Trophoblast cell (in vitro differentiated cells and primary cell): ENCODE results near the gene HADHA.

ENCODE experiments used
- DNase-seq, 2 donors: peaks; one replicate each; pipeline ENCODE4 v3.0.0-alpha.2; 2016
- H2AFZ ChIP-seq: 2 replicates; pipeline ENCODE4 v1.6.1; 2013; ENCODE audit warnings: low read length, moderate library complexity, mild to moderate bottlenecking; ENCODE audit not compliant: insufficient read depth, poor library complexity
- H2AK5ac ChIP-seq: 2 replicates; pipeline ENCODE4 v1.6.1; 2013; ENCODE audit warnings: mild to moderate bottlenecking, low read length
- H2BK120ac ChIP-seq: 2 replicates; pipeline ENCODE4 v1.6.1; 2013; ENCODE audit warnings: low read length, mild to moderate bottlenecking, moderate library complexity; ENCODE audit not compliant: insufficient read depth, poor library complexity
- H2BK12ac ChIP-seq: 2 replicates; pipeline ENCODE4 v1.6.1; 2013; ENCODE audit warnings: mild to moderate bottlenecking, low read length, moderate library complexity
- H2BK5ac ChIP-seq: 2 replicates; pipeline ENCODE4 v1.6.1; 2013; ENCODE audit warnings: low read length, low read depth, moderate library complexity, mild to moderate bottlenecking; ENCODE audit not compliant: poor library complexity
- H3K14ac ChIP-seq: 2 replicates; pipeline ENCODE4 v1.6.1; 2013; ENCODE audit warnings: mild to moderate bottlenecking, low read length
- H3K18ac ChIP-seq: 2 replicates; pipeline ENCODE4 v1.6.1; 2013; ENCODE audit warnings: mild to moderate bottlenecking, low read length
- H3K23ac ChIP-seq: 2 replicates; pipeline ENCODE4 v1.6.1; 2013; ENCODE audit warnings: low read length
- H3K27ac ChIP-seq: 2 replicates; pipeline ENCODE4 v1.5.1; 2013; ENCODE audit warnings: low read depth, mild to moderate bottlenecking, inconsistent platforms, low read length, moderate library complexity
- H3K27me3 ChIP-seq: 2 replicates; pipeline ENCODE4 v1.6.1; 2013; ENCODE audit warnings: inconsistent platforms, mild to moderate bottlenecking, low read length, moderate library complexity; ENCODE audit not compliant: insufficient read depth
- H3K36me3 ChIP-seq, 2 experiments: 1 replicate in 1 of 2; 2 replicates in 1 of 2; pipeline ENCODE4 v1.6.1; 2013; ENCODE audit warnings: low read length in 2 of 2, mild to moderate bottlenecking in 2 of 2, moderate library complexity in 1 of 2; ENCODE audit not compliant: insufficient read depth in 2 of 2, control insufficient read depth in 1 of 2
- H3K4ac ChIP-seq: 2 replicates; pipeline ENCODE4 v1.6.1; 2013; ENCODE audit warnings: low read depth, mild to moderate bottlenecking, low read length, moderate library complexity
- H3K4me1 ChIP-seq, 2 experiments: 1 replicate in 1 of 2; 2 replicates in 1 of 2; pipeline ENCODE4 v1.6.1; 2013; ENCODE audit warnings: low read length in 2 of 2, mild to moderate bottlenecking in 2 of 2, moderate library complexity in 1 of 2; ENCODE audit not compliant: insufficient read depth in 2 of 2, control insufficient read depth in 1 of 2
- H3K4me2 ChIP-seq: 2 replicates; pipeline ENCODE4 v1.6.1; 2013; ENCODE audit warnings: inconsistent platforms, mild to moderate bottlenecking, low read length, moderate library complexity
- H3K4me3 ChIP-seq: 2 replicates; pipeline ENCODE4 v1.5.1; 2013; ENCODE audit warnings: mild to moderate bottlenecking, low read depth, low read length, inconsistent platforms
- H3K79me1 ChIP-seq: one replicate; pipeline ENCODE4 v1.6.1; 2013; ENCODE audit warnings: low read length
- H3K79me2 ChIP-seq: 2 replicates; pipeline ENCODE4 v1.6.1; 2013; ENCODE audit warnings: low read length, mild to moderate bottlenecking; ENCODE audit not compliant: control insufficient read depth, insufficient read depth, poor library complexity
- H3K9ac ChIP-seq: 2 replicates; pipeline ENCODE4 v1.6.1; 2013; ENCODE audit warnings: mild to moderate bottlenecking, low read length
- H3K9me3 ChIP-seq: 2 replicates; pipeline ENCODE4 v1.6.1; 2013; ENCODE audit warnings: low read depth, mild to moderate bottlenecking, control low read depth, inconsistent platforms, low read length; ENCODE audit not compliant: insufficient read depth
- H4K12ac ChIP-seq: 2 replicates; pipeline ENCODE4 v1.6.1; 2013; ENCODE audit warnings: low read depth, mild to moderate bottlenecking, low read length, moderate library complexity
- H4K8ac ChIP-seq: 2 replicates; pipeline ENCODE4 v1.6.1; 2013; ENCODE audit warnings: low read depth, mild to moderate bottlenecking, low read length, moderate library complexity
- H4K91ac ChIP-seq: one replicate; pipeline ENCODE4 v1.6.1; 2013; ENCODE audit warnings: low read depth, mild to moderate bottlenecking, low read length, moderate library complexity
- WGBS: extraction: QIAGEN DNeasy Blood & Tissue Kit; methylation state at CpG from one replicate; pipeline ENCODE4 v1.1.7; 2013; ENCODE audit warnings: missing lambda C conversion rate; ENCODE audit not compliant: insufficient read length, insufficient coverage; ENCODE audit errors: extremely low coverage; 5-methylcytosine and 5-hydroxymethylcytosine counted together

The HADHA gene

GRCh38 chr2:26182887-26183630 lies 61.4 kb downstream of the HADHA start:
- no peak overlapping the region for H2BK5ac ChIP-seq
- H2BK120ac ChIP-seq, result no peak overlapping the region
- no peak overlapping the region for H2BK12ac ChIP-seq
- H3K79me1 ChIP-seq, result peaks cover 4% of the 10 kb centered on the region
- H3K4me3 ChIP-seq, result no peak overlapping the region
- H4K8ac ChIP-seq, result no peak overlapping the region
- H3K79me2 ChIP-seq, result peaks cover 1% of the 10 kb centered on the region
- H2AFZ ChIP-seq, result no peak overlapping the region
- no peak for DNase-seq
- H2AK5ac ChIP-seq, result no peak overlapping the region
- H3K9ac ChIP-seq, result no peak overlapping the region
- no peak overlapping the region for H3K18ac ChIP-seq
- H3K4me2 ChIP-seq, result no peak overlapping the region
- H3K27me3 ChIP-seq, result peaks cover 2% of the 10 kb centered on the region
- H3K4me1 ChIP-seq, result peaks cover 4 to 12% of the 10 kb centered on the region in 2 experiments
- H3K36me3 ChIP-seq, result no peaks in the 10 kb centered on the region
- no peak overlapping the region for H4K91ac ChIP-seq
- no peak overlapping the region for H3K4ac ChIP-seq
- H3K14ac ChIP-seq, result no peak overlapping the region
- no peak overlapping the region for H4K12ac ChIP-seq
- no peaks in the 10 kb centered on the region for H3K9me3 ChIP-seq
- no CpG with 5 or more reads among the region's 11 CpGs for WGBS
- no peak overlapping the region for H3K27ac ChIP-seq
- H3K23ac ChIP-seq, result no peak overlapping the region

GRCh38 chr2:26182441-26182840 lies 62.0 kb downstream of the HADHA start:
- peaks cover 4% of the 10 kb centered on the region for H3K79me1 ChIP-seq
- peaks cover 1% of the 10 kb centered on the region for H3K79me2 ChIP-seq
- H2BK5ac ChIP-seq, result no peak overlapping the region
- no peak overlapping the region for H3K4ac ChIP-seq
- no peak overlapping the region for H3K4me3 ChIP-seq
- no peaks in the 10 kb centered on the region for H3K9me3 ChIP-seq
- H3K36me3 ChIP-seq, result no peaks in the 10 kb centered on the region
- H3K18ac ChIP-seq, result no peak overlapping the region
- WGBS, result no CpG with 5 or more reads among the region's 5 CpGs
- H2AFZ ChIP-seq, result no peak overlapping the region
- H3K4me1 ChIP-seq, result peaks cover 4 to 12% of the 10 kb centered on the region in 2 experiments
- H3K23ac ChIP-seq, result no peak overlapping the region
- H3K27me3 ChIP-seq, result peaks cover 2% of the 10 kb centered on the region
- no peak overlapping the region for H3K9ac ChIP-seq
- no peak overlapping the region for H3K4me2 ChIP-seq
- H2BK12ac ChIP-seq, result no peak overlapping the region
- H4K91ac ChIP-seq, result no peak overlapping the region
- H2AK5ac ChIP-seq, result no peak overlapping the region
- DNase-seq, result no peak
- H4K12ac ChIP-seq, result no peak overlapping the region
- no peak overlapping the region for H3K14ac ChIP-seq
- H3K27ac ChIP-seq, result no peak overlapping the region
- no peak overlapping the region for H4K8ac ChIP-seq
- no peak overlapping the region for H2BK120ac ChIP-seq

DNA sequence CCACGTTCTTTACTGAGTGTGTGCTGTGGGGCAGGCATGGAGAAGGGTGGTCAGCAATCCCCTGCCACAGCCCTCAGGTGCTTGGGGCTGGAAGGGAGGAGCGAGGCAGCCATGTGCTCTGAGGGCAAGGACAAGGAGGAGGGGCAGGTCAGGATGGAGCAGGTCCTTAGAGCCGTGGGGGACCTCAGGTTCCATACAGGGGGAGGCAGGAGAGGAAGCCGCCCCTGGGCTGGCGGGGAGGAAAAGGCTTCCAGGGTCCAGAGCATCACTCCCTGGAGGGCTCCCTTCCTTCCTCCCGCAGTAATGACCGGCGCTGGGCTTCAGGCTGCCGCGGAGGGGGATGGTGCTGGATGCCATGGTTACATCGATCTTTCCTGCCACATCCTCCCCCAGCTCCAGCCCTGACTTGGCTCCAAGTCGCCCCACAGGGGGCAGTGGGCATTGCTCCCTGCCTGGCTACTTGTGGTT lies 65.0 kb downstream of the HADHA start:
- Histone ChIP-seq H2AFZ (peak overlapping the region; percentile 61), H2BK5ac (no peak overlapping the region), H3K36me3 (no peaks in the 10 kb centered on the region), H4K8ac (no peak overlapping the region), H3K79me1 (peaks cover under 1% of the 10 kb centered on the region), H3K4me1 (peaks cover 3 to 11% of the 10 kb centered on the region in 2 experiments), H2BK120ac (no peak overlapping the region), H3K4me2 (peak overlapping the region; percentile 89), H3K9ac (no peak overlapping the region), H3K23ac (no peak overlapping the region), H4K91ac (no peak overlapping the region), H2BK12ac (no peak overlapping the region), H3K18ac (no peak overlapping the region), H4K12ac (no peak overlapping the region), H3K27ac (no peak overlapping the region), H2AK5ac (no peak overlapping the region), H3K79me2 (no peaks in the 10 kb centered on the region), H3K27me3 (peaks cover 7% of the 10 kb centered on the region), H3K14ac (no peak overlapping the region), H3K9me3 (no peaks in the 10 kb centered on the region), H3K4ac (no peak overlapping the region), H3K4me3 (no peak overlapping the region)
- no CpG with 5 or more reads among the region's 12 CpGs for WGBS
- DNase-seq, result no peak

DNA sequence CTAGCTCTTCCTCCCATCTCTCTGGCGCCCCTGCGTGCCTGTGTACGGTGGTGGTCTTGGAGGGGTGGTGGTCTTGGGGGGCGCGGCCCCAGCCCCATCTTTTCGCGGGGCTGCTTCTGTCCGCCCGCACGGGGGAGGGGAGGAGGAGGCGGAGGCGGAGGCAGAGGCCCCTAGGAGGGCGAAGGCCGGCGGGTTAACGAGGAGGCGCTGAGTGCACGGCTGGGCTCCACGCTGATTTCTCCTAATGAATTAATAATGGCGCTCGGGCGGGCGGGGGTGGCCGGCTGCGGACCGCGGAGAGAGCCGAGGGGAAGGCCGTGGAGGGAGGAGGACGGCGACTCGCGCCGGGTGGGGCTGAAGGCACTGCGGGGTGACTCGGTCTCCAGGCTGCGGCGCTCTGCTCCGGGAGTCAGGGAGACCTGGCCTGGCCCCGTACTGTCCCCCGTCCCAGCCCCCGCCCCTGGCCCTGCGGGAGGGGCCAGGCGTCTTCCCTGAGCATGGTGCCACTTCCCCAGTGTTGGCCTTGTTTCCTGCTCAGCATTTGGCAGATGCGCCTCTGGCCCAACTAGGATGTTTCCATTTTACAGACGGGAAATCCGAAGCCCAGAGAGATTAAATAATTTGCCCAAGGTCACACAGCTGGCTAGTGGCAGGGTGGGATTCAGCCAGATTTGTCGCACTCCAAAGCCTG lies 65.5 kb downstream of the HADHA start:
- H3K18ac ChIP-seq, result no peak overlapping the region

More for the DNA sequence above, 65.5 kb downstream of the HADHA start:
- Histone ChIP-seq H2BK5ac (no peak overlapping the region), H2BK120ac (no peak overlapping the region), H3K36me3 (no peaks in the 10 kb centered on the region), H3K9ac (no peak overlapping the region), H3K4me1 (peaks cover 0 to 7% of the 10 kb centered on the region in 2 experiments), H3K4me2 (peak overlapping the region; percentile 89), H3K4ac (no peak overlapping the region), H3K27me3 (peaks cover 12% of the 10 kb centered on the region), H2AFZ (peak overlapping the region; percentile 61), H3K79me2 (no peaks in the 10 kb centered on the region), H4K8ac (no peak overlapping the region), H3K14ac (no peak overlapping the region), H4K91ac (no peak overlapping the region), H3K79me1 (no peaks in the 10 kb centered on the region), H3K27ac (no peak overlapping the region), H3K23ac (no peak overlapping the region), H4K12ac (no peak overlapping the region), H2AK5ac (no peak overlapping the region), H2BK12ac (no peak overlapping the region), H3K9me3 (no peaks in the 10 kb centered on the region), H3K4me3 (peak overlapping the region; percentile 70)
- DNase-seq, result peak in 1 of 2 donors; percentile 26
- no CpG with 5 or more reads among the region's 48 CpGs for WGBS
